Keratinocyte (primary cell): ENCODE data around the gene MRPS18A. TPM values are rescaled to one million over a fixed set of nuclear protein-coding genes. Genes with fewer than 3 reads are reported as not detected.

ENCODE experiments used
- DNase-seq: peaks from one replicate; pipeline ENCODE4 v3.0.0-alpha.2; 2011; ENCODE audit warnings: low read depth, missing footprints, low spot score
- FAIRE-seq: peaks from 2 replicates; lab custom pipeline; 2011; peaks lifted over from hg19 to GRCh38; lab: Jason Lieb, UNC
- H2AFZ ChIP-seq: 2 replicates; pipeline ENCODE4 v1.6.0; 2012; ENCODE audit warnings: low read length, control low read depth, inconsistent platforms; ENCODE audit not compliant: control insufficient read depth
- H3K27ac ChIP-seq: 2 replicates; pipeline ENCODE4 v1.5.1; 2011; ENCODE audit warnings: low read length; ENCODE audit not compliant: control insufficient read depth, insufficient read depth
- H3K27me3 ChIP-seq: 3 replicates; pipeline ENCODE4 v1.6.0; 2011; ENCODE audit warnings: low read length; ENCODE audit not compliant: control insufficient read depth, insufficient read depth; ENCODE audit errors: extremely low read depth
- H3K36me3 ChIP-seq, 2 experiments: 2 replicates in 1 of 2; 3 replicates in 1 of 2; pipeline ENCODE4 v1.5.1; 2011; ENCODE audit warnings: low read length in 2 of 2, mild to moderate bottlenecking in 1 of 2; ENCODE audit not compliant: control insufficient read depth in 2 of 2, insufficient read depth in 2 of 2; ENCODE audit errors: extremely low read depth in 1 of 2
- H3K4me1 ChIP-seq: 3 replicates; pipeline ENCODE4 v1.5.1; 2011; ENCODE audit warnings: low read length; ENCODE audit not compliant: control insufficient read depth, insufficient read depth; ENCODE audit errors: extremely low read depth
- H3K4me2 ChIP-seq: 3 replicates; pipeline ENCODE4 v1.6.0; 2011; ENCODE audit warnings: low read depth, low read length; ENCODE audit not compliant: control insufficient read depth, insufficient read depth; ENCODE audit errors: extremely low read depth
- H3K4me3 ChIP-seq, 3 experiments: fragments of 200-600 bp in 1 of 3; sonication (generic) in 1 of 3; 2 replicates in 2 of 3; 3 replicates in 1 of 3; pipeline ENCODE4 v1.5.1; 2011 to 2016; ENCODE audit warnings: low read length in 3 of 3, mild to moderate bottlenecking in 3 of 3, control low read depth in 2 of 3, inconsistent platforms in 1 of 3, low read depth in 1 of 3, mixed read lengths in 1 of 3, mixed run types in 1 of 3, moderate library complexity in 1 of 3; ENCODE audit not compliant: control insufficient read depth in 2 of 3, insufficient read depth in 2 of 3; ENCODE audit errors: extremely low read depth in 1 of 3
- H3K79me2 ChIP-seq: 2 replicates; pipeline ENCODE4 v1.6.0; 2012; ENCODE audit warnings: low read length; ENCODE audit not compliant: control insufficient read depth, insufficient read depth
- H3K9ac ChIP-seq: 3 replicates; pipeline ENCODE4 v1.6.0; 2011; ENCODE audit warnings: low read length; ENCODE audit not compliant: control insufficient read depth, insufficient read depth; ENCODE audit errors: extremely low read depth
- H3K9me1 ChIP-seq: 3 replicates; pipeline ENCODE4 v1.6.0; 2011; ENCODE audit warnings: low read length; ENCODE audit not compliant: control insufficient read depth, insufficient read depth; ENCODE audit errors: extremely low read depth
- H3K9me3 ChIP-seq: 2 replicates; pipeline ENCODE4 v1.5.1; 2012; ENCODE audit warnings: low read depth, low read length; ENCODE audit not compliant: control insufficient read depth
- H4K20me1 ChIP-seq: 3 replicates; pipeline ENCODE4 v1.6.0; 2011; ENCODE audit warnings: low read length; ENCODE audit not compliant: control insufficient read depth, insufficient read depth; ENCODE audit errors: extremely low read depth
- EZH2 ChIP-seq: IDR thresholded peaks from one replicate; pipeline ENCODE4 v1.6.1; 2012; ENCODE audit warnings: inconsistent platforms, mild to moderate bottlenecking, low read length, moderate library complexity
- dilution Hi-C: fragments of 300-500 bp; cut with MboI; formaldehyde crosslinking; loops from one replicate; pipeline ENCODE4 v1.7.0; 2020; ENCODE audit warnings: low sequenced_read_pairs; ENCODE audit not compliant: extremely low pct_ligation_motif_present
- polyA plus RNA-seq, 5 experiments: library from polyadenylated mRNA; depleted of rRNA in 3 of 5; stranded (reverse) in 3 of 5; stranded (forward) in 1 of 5; unstranded in 1 of 5; fragments of >200 nt; gene quantifications; 1 replicate in 1 of 5; 2 replicates in 3 of 5; 3 replicates in 1 of 5; pipeline versions ENCODE4 v1.2.1 to v1.2.3, GENCODE V29; 2011 to 2012; ENCODE audit warnings: missing spikeins in 2 of 5, low read depth in 1 of 5, low replicate concordance in 1 of 5
- TF ChIP-seq, protein P1 (sequence below), 3 experiments: IDR thresholded peaks in 1 of 3; conservative IDR thresholded peaks in 1 of 3; optimal IDR thresholded peaks in 1 of 3; 2 replicates in 2 of 3; 3 replicates in 1 of 3; pipeline versions ENCODE3 to v1.5.1; 2011; ENCODE audit warnings: low read length in 3 of 3, mild to moderate bottlenecking in 3 of 3, moderate library complexity in 2 of 3, control low read depth in 1 of 3, inconsistent platforms in 1 of 3; ENCODE audit not compliant: insufficient read depth in 2 of 3; ENCODE audit errors: extremely low read depth in 1 of 3

MRPS18A gene
- polyA plus RNA-seq, 1 donor (not counting 4 experiments of a cell fraction or from before 2014, with no cell fraction given) = 48.8 TPM

DNA sequence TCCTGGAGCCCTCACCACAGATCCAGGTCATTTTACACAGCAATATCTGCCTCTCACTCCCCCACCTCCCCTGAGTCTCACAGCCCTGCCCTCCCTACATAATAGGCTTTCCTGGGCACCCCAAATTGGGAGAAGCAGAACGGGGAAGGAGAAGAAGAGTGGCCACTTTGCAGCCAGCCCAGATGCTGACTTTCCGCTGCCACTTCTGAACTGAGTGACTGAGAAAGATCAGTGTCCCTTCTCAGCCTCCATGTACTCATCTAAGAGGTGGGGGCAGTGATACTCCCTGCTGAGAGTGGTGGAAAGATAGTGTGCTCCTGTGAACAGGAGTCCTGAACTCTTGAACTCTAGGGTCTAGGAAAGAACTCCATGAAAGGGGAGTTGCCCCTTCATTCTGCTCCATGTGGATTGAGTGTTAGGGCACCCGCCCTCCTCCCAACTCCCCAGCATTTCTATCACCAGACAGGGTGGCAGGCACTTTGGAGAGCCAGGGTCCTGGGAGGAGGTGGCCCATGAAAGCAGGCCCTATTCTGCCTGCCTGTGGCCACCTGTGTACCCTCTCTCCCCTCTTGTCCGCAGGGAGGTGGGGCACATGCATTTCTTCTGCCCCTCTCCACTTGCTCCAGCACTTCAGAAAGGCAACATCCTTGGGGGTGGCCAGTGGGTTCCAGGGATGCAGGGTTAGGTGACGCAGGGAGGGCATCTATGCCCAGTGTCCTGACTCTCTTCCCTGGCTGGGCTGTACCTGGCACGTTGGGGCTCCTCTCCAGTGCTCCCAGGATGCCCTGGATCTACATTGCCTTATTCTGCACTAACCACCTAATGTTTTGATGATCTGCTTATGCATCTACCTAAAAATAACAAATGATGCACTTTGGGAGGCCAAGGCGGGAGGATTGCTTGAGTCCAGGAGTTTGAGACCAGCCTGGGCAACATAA is 38.3 kb upstream of the MRPS18A start:
- Histone ChIP-seq H3K4me1 (peaks cover 37% of the 10 kb centered on the region), H3K9me1 (no peaks in the 10 kb centered on the region), H3K27ac (peak overlapping the region; percentile 62), H3K36me3 (no peaks in the 10 kb centered on the region), H2AFZ (no peak overlapping the region), H3K27me3 (no peaks in the 10 kb centered on the region), H4K20me1 (no peaks in the 10 kb centered on the region), H3K79me2 (no peaks in the 10 kb centered on the region), H3K9ac (peak overlapping the region; percentile 53), H3K9me3 (no peaks in the 10 kb centered on the region), H3K4me2 (peak overlapping the region; percentile 27), H3K4me3 (peak overlapping the region in 1 of 3 experiments; percentile 21)
- FAIRE-seq (no peak), DNase-seq (no peak)
- no peak for TF ChIP-seq EZH2
- TF ChIP-seq, protein P1, sequence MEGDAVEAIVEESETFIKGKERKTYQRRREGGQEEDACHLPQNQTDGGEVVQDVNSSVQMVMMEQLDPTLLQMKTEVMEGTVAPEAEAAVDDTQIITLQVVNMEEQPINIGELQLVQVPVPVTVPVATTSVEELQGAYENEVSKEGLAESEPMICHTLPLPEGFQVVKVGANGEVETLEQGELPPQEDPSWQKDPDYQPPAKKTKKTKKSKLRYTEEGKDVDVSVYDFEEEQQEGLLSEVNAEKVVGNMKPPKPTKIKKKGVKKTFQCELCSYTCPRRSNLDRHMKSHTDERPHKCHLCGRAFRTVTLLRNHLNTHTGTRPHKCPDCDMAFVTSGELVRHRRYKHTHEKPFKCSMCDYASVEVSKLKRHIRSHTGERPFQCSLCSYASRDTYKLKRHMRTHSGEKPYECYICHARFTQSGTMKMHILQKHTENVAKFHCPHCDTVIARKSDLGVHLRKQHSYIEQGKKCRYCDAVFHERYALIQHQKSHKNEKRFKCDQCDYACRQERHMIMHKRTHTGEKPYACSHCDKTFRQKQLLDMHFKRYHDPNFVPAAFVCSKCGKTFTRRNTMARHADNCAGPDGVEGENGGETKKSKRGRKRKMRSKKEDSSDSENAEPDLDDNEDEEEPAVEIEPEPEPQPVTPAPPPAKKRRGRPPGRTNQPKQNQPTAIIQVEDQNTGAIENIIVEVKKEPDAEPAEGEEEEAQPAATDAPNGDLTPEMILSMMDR (optimal IDR thresholded peaks at IDR 0.05 in 1 of 3, IDR thresholded peaks at IDR 0.05 in 1 of 3, conservative IDR thresholded peaks at IDR 0.05 in 1 of 3; ENCODE audit: extremely low read depth in 1 of 3, insufficient read depth in 2 of 3, low read length in 3 of 3) = no peak
- dilution Hi-C loops = no loop called here

DNA sequence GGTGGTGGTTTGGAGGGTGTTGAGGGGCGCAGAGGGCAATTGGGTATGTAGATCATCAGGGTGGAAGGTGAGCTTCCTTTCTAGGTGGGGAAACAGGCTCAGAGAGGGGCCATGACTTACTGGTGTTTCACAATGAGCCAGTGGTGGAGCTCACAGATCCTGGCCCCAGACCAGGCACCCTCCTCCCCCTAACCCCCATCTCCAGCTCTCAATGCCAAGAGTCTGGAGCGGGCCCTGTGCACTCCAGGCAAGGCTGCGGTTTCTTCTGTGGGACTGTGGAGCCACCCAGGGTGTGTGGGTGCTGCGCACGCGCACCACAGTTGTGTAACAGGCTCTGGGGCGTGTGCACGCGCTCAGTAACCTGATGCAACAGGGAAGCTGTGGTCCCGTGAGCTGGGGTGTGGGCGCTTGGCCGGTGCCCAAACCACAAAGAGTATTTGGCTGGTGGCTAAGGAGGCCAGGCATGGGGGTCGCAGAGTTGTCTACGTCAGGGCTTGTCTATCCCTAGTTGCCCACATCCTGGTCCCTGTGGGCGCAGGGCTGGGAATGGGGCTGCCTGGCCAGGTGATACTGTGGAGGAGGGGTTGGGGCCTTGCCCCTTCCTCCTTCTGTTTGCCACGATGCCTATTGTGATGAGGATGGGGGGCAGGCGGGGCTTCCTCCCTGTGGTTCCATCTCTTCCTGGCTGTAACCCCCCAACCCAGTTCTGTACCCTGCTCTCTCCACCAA is 37.5 kb upstream of the MRPS18A start:
- peak; percentile 85 for FAIRE-seq

More for the DNA sequence above, 37.5 kb upstream of the MRPS18A start:
- H2AFZ ChIP-seq = no peak overlapping the region
- peaks cover 5% of the 10 kb centered on the region for H3K27me3 ChIP-seq
- H3K4me3 ChIP-seq = peak overlapping the region in 1 of 3 experiments; percentile 40
- peak; percentile 88 for DNase-seq
- H3K27ac ChIP-seq = peak overlapping the region; percentile 62
- H3K9me3 ChIP-seq = no peaks in the 10 kb centered on the region
- TF ChIP-seq, protein P1 (optimal IDR thresholded peaks at IDR 0.05 in 1 of 3, IDR thresholded peaks at IDR 0.05 in 1 of 3, conservative IDR thresholded peaks at IDR 0.05 in 1 of 3; ENCODE audit: extremely low read depth in 1 of 3, insufficient read depth in 2 of 3, low read length in 3 of 3) = no peak
- TF ChIP-seq EZH2 = no peak
- no peaks in the 10 kb centered on the region for H3K79me2 ChIP-seq
- H3K9ac ChIP-seq = peak overlapping the region; percentile 53
- H3K9me1 ChIP-seq = no peaks in the 10 kb centered on the region
- H3K4me2 ChIP-seq = peak overlapping the region; percentile 27
- dilution Hi-C loops = no loop called here
- no peaks in the 10 kb centered on the region for H4K20me1 ChIP-seq
- no peaks in the 10 kb centered on the region for H3K36me3 ChIP-seq
- H3K4me1 ChIP-seq = peaks cover 37% of the 10 kb centered on the region
